Measurements from ENCODE around the gene NFU1. TPM values are rescaled to one million over a fixed set of nuclear protein-coding genes. Genes with fewer than 3 reads are reported as not detected.
A peak's percentile ranks its signal among the peaks of the same experiment; 100 is the strongest.

The NFU1 gene
- total RNA-seq, 3 donors from 2014 or later = 46.1 to 69.9 (median 49.8) TPM

GRCh38 chr2:69390471-69390870, 46.8 kb downstream of the NFU1 start:
- Histone ChIP-seq H3K36me3 (no peaks in the 10 kb centered on the region), H3K27ac (no peak overlapping the region), H3K4me3 (no peak overlapping the region), H3K9me3 (no peaks in the 10 kb centered on the region), H3K27me3 (no peaks in the 10 kb centered on the region), H3K4me1 (no peaks in the 10 kb centered on the region)
- intact Hi-C loops (cut with DNase I; ENCODE audit: low total_unique reads) = no loop called here
- no peak for DNase-seq (ENCODE audit: low spot score in 2 of 2)
- TF ChIP-seq POLR2AphosphoS5 (IDR thresholded peaks at IDR 0.05) = no peak
- TF ChIP-seq CTCF (IDR thresholded peaks at IDR 0.05) = no peak
- no peak for TF ChIP-seq POLR2A (IDR thresholded peaks at IDR 0.05)

GRCh38 chr2:69390001-69390400, 47.2 kb downstream of the NFU1 start:
- Histone ChIP-seq H3K4me3 (no peak overlapping the region), H3K27ac (no peak overlapping the region), H3K36me3 (no peaks in the 10 kb centered on the region), H3K27me3 (no peaks in the 10 kb centered on the region), H3K4me1 (no peaks in the 10 kb centered on the region), H3K9me3 (no peaks in the 10 kb centered on the region)
- no peak for DNase-seq (ENCODE audit: low spot score in 2 of 2)
- TF ChIP-seq POLR2AphosphoS5 (IDR thresholded peaks at IDR 0.05) = no peak
- no peak for TF ChIP-seq POLR2A (IDR thresholded peaks at IDR 0.05)
- TF ChIP-seq CTCF (IDR thresholded peaks at IDR 0.05) = no peak
- intact Hi-C loops (cut with DNase I; ENCODE audit: low total_unique reads) = no loop called here

- H3K36me3 ChIP-seq = no peaks in the 10 kb centered on the region
- TF ChIP-seq CTCF (IDR thresholded peaks at IDR 0.05) (no peak), POLR2AphosphoS5 (IDR thresholded peaks at IDR 0.05) (no peak), POLR2A (IDR thresholded peaks at IDR 0.05) (no peak)
- DNase-seq (ENCODE audit: low spot score in 2 of 2) = no peak
- intact Hi-C loops (cut with DNase I; ENCODE audit: low total_unique reads) = no loop called here
- no peaks in the 10 kb centered on the region for H3K4me1 ChIP-seq
- no peaks in the 10 kb centered on the region for H3K27me3 ChIP-seq
- no peak overlapping the region for H3K4me3 ChIP-seq
- H3K9me3 ChIP-seq = no peaks in the 10 kb centered on the region
- no peak overlapping the region for H3K27ac ChIP-seq
Measured at GRCh38 chr2:69389271-69389670, 48.0 kb downstream of the NFU1 start.

DNA sequence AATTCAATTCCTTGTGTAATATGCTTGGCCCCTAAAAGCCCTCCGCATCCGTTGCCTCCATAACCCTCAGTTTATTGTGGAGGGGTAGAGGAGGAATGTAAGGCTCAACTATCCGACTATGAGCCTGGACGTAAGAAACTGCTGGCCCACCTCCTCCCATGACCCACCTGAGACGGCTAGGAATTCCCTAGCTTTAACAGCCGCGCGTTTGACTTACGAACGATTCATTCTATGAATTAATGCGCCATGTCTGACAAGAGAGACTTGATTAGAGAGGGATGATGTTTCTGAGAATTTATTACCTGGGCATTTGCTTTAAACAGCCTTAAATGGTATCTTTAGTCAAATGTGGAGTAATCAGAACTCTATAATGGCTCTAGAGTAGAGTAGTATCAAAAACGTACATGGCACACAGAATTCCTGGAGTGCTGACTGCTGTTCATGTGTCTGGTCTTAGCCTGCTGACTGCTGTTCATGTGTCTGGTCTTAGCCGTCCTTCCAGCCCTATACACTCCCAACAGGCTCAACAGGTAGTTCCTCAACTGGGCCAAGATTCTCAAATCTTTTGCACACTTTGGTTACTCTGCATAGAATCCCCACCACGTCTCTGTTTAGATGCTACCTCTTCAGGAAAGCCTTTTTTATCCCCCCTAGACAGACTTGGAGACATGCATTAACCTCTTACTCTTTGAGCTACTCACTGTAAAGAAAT, 49.3 kb downstream of the NFU1 start:
- intact Hi-C loops (cut with DNase I; ENCODE audit: low total_unique reads) = no loop called here
- Histone ChIP-seq H3K27me3 (no peaks in the 10 kb centered on the region), H3K4me1 (no peaks in the 10 kb centered on the region), H3K9me3 (no peaks in the 10 kb centered on the region), H3K36me3 (no peaks in the 10 kb centered on the region), H3K27ac (peak overlapping the region; percentile 88 to 93), H3K4me3 (peak overlapping the region; percentile 84 to 99 (median 95))
- TF ChIP-seq POLR2A (IDR thresholded peaks at IDR 0.05) (no peak), POLR2AphosphoS5 (IDR thresholded peaks at IDR 0.05) (no peak), CTCF (IDR thresholded peaks at IDR 0.05) (no peak)
- no peak for DNase-seq (ENCODE audit: low spot score in 2 of 2)

GRCh38 chr2:69386789-69387734, 50.2 kb downstream of the NFU1 start, which contains the start of gene GFPT1:
Gene GFPT1 (minus strand): TSS chr2:69387227. CDS start chr2:69387071, 156 bp downstream.
- TF ChIP-seq POLR2AphosphoS5 (IDR thresholded peaks at IDR 0.05) (peak; percentile 41 to 80 (median 69)), POLR2A (IDR thresholded peaks at IDR 0.05) (peak; percentile 22), CTCF (IDR thresholded peaks at IDR 0.05) (no peak)
- no peaks in the 10 kb centered on the region for H3K4me1 ChIP-seq
- no peaks in the 10 kb centered on the region for H3K36me3 ChIP-seq
- peak within 1 kb of the TSS; percentile 84 to 99 (median 95) for H3K4me3 ChIP-seq
- intact Hi-C loops (cut with DNase I; ENCODE audit: low total_unique reads) = no loop called here
- DNase-seq (ENCODE audit: low spot score in 2 of 2) = peak; percentile 89 to 94
- no peaks in the 10 kb centered on the region for H3K27me3 ChIP-seq
- H3K9me3 ChIP-seq = no peaks in the 10 kb centered on the region
- peak within 1 kb of the TSS; percentile 88 to 93 for H3K27ac ChIP-seq
